ENCODE measurements around the gene PAQR8. TPM values are rescaled to one million over a fixed set of nuclear protein-coding genes. Genes with fewer than 3 reads are reported as not detected.
A peak's percentile ranks its signal among the peaks of the same experiment; 100 is the strongest.

The PAQR8 gene
- polyA plus RNA-seq, 1 of the 3 experiments (the other 2 are of a cell fraction), result 2.3 TPM

GRCh38 chr6:52399511-52400312 lies 37.8 kb downstream of the PAQR8 start:
- no peaks in the 10 kb centered on the region for H3K9me2 ChIP-seq
- no peak overlapping the region for H2AFZ ChIP-seq (ENCODE audit: low read depth)
- no peaks in the 10 kb centered on the region for H3K79me2 ChIP-seq (ENCODE audit: insufficient read depth)
- H3K36me3 ChIP-seq (replicated peaks in 1 of 2; ENCODE audit: control insufficient read depth in 1 of 2, insufficient read depth in 2 of 2, low read length in 1 of 2), result peaks cover 0 to 3% of the 10 kb centered on the region in 2 experiments
- H3K27me3 ChIP-seq (ENCODE audit: insufficient read depth), result no peaks in the 10 kb centered on the region
- H3K4me1 ChIP-seq (ENCODE audit: control insufficient read depth in 1 of 2, insufficient read depth in 2 of 2, low read depth in 1 of 2, low read length in 1 of 2), result peaks cover 6 to 16% of the 10 kb centered on the region in 2 experiments; a peak in 2 of 4 replicates
- DNase-seq, result peak; percentile 70
- TF ChIP-seq, protein P1, sequence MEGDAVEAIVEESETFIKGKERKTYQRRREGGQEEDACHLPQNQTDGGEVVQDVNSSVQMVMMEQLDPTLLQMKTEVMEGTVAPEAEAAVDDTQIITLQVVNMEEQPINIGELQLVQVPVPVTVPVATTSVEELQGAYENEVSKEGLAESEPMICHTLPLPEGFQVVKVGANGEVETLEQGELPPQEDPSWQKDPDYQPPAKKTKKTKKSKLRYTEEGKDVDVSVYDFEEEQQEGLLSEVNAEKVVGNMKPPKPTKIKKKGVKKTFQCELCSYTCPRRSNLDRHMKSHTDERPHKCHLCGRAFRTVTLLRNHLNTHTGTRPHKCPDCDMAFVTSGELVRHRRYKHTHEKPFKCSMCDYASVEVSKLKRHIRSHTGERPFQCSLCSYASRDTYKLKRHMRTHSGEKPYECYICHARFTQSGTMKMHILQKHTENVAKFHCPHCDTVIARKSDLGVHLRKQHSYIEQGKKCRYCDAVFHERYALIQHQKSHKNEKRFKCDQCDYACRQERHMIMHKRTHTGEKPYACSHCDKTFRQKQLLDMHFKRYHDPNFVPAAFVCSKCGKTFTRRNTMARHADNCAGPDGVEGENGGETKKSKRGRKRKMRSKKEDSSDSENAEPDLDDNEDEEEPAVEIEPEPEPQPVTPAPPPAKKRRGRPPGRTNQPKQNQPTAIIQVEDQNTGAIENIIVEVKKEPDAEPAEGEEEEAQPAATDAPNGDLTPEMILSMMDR (IDR thresholded peaks at IDR 0.05), result peak; percentile 89
- peak; percentile 91 for TF ChIP-seq RAD21 (IDR thresholded peaks at IDR 0.05; ENCODE audit: low read length)
- 0 out of 2 replicates have a peak, but pooled peaks have one; percentile 28 for TF ChIP-seq FOSL2 (IDR thresholded peaks at IDR 0.05; ENCODE audit: borderline replicate concordance, low read depth)
- peak; percentile 56 for TF ChIP-seq RCOR1 (IDR thresholded peaks at IDR 0.05; ENCODE audit: low read length)
- no peak for TF ChIP-seq SIN3A (IDR thresholded peaks at IDR 0.05; ENCODE audit: borderline replicate concordance, low read depth, low read length)
- TF ChIP-seq SMC3 (IDR thresholded peaks at IDR 0.05; ENCODE audit: low read depth, low read length), result peak; percentile 77
- peak; percentile 7 for TF ChIP-seq CHD2 (IDR thresholded peaks at IDR 0.05; ENCODE audit: low read length, partially characterized antibody)
- TF ChIP-seq IRF3 (IDR thresholded peaks at IDR 0.05; ENCODE audit: low read depth, low read length), result no peak
- H3K4me2 ChIP-seq, result no peak overlapping the region
- H3K9ac ChIP-seq, result no peak overlapping the region
- peaks cover 7% of the 10 kb centered on the region for H3F3A ChIP-seq (replicated peaks; ENCODE audit: insufficient read depth)
- POLR2A ChIA-PET, result no interaction called here
- H3K4me3 ChIP-seq (ENCODE audit: low read depth in 2 of 2, low read length in 1 of 2), result no peak overlapping the region; a peak in 1 of 4 replicates
- 28% methylated on average over 3 of the region's 3 CpGs for WGBS (ENCODE audit: low lambda C conversion rate)
- no peak overlapping the region; a peak in 1 of 4 replicates for H3K27ac ChIP-seq (ENCODE audit: low read depth in 2 of 2, low read length in 1 of 2)
- no peaks in the 10 kb centered on the region for H4K20me1 ChIP-seq (ENCODE audit: insufficient read depth)
- CTCF ChIA-PET, result interaction anchor here (0.6 to 10.0 kb wide), 39 partner anchors 9 to 1624 kb away, joined by 3 to 119 read pairs (median 4); partner anchors contain the start of genes MCM3 and PAQR8
- no peaks in the 10 kb centered on the region for H3K9me3 ChIP-seq

- Histone ChIP-seq H3K27me3 (ENCODE audit: insufficient read depth) (no peaks in the 10 kb centered on the region), H4K20me1 (ENCODE audit: insufficient read depth) (no peaks in the 10 kb centered on the region), H3K27ac (ENCODE audit: low read depth in 2 of 2, low read length in 1 of 2) (no peak overlapping the region), H3K79me2 (ENCODE audit: insufficient read depth) (no peaks in the 10 kb centered on the region), H3K9me2 (no peaks in the 10 kb centered on the region), H3K4me3 (ENCODE audit: low read depth in 2 of 2, low read length in 1 of 2) (no peak overlapping the region), H3K9me3 (no peaks in the 10 kb centered on the region), H3K4me2 (no peak overlapping the region), H3F3A (replicated peaks; ENCODE audit: insufficient read depth) (peaks cover 7% of the 10 kb centered on the region), H3K4me1 (ENCODE audit: control insufficient read depth in 1 of 2, insufficient read depth in 2 of 2, low read depth in 1 of 2, low read length in 1 of 2) (peaks cover 6 to 16% of the 10 kb centered on the region in 2 experiments; a peak in 2 of 4 replicates), H2AFZ (ENCODE audit: low read depth) (no peak overlapping the region), H3K36me3 (replicated peaks in 1 of 2; ENCODE audit: control insufficient read depth in 1 of 2, insufficient read depth in 2 of 2, low read length in 1 of 2) (peaks cover 0 to 3% of the 10 kb centered on the region in 2 experiments), H3K9ac (no peak overlapping the region)
- ChIA-PET CTCF (interaction anchor here (0.6 to 10.0 kb wide), 41 partner anchors 8 to 1625 kb away, joined by 3 to 119 read pairs (median 4); partner anchors contain the start of genes MCM3 and PAQR8), POLR2A (no interaction called here)
- 78% methylated on average over 2 of the region's 2 CpGs for WGBS (ENCODE audit: low lambda C conversion rate)
- DNase-seq, result no peak
- TF ChIP-seq TCF12 (IDR thresholded peaks at IDR 0.05) (no peak), ELF1 (IDR thresholded peaks at IDR 0.05) (no peak), EZH2phosphoT487 (IDR thresholded peaks at IDR 0.05; ENCODE audit: borderline replicate concordance, low read depth) (no peak), RAD21 (IDR thresholded peaks at IDR 0.05; ENCODE audit: low read length) (no peak), FOSL2 (IDR thresholded peaks at IDR 0.05; ENCODE audit: borderline replicate concordance, low read depth) (no peak), MEF2A (IDR thresholded peaks at IDR 0.05; ENCODE audit: borderline replicate concordance, low read depth) (no peak), EP300 (IDR thresholded peaks at IDR 0.05; ENCODE audit: borderline replicate concordance in 1 of 2, low read depth in 1 of 2, low read length in 1 of 2) (no peak), JUND (IDR thresholded peaks at IDR 0.05) (no peak), YY1 (IDR thresholded peaks at IDR 0.05; ENCODE audit: low read depth) (no peak), MAX (IDR thresholded peaks at IDR 0.05; ENCODE audit: low read depth) (no peak), USF2 (IDR thresholded peaks at IDR 0.05; ENCODE audit: borderline replicate concordance, low read depth, low read length) (no peak)
- TF ChIP-seq, protein P1 (IDR thresholded peaks at IDR 0.05), result no peak
Measured at GRCh38 chr6:52400313-52401041, 38.5 kb downstream of the PAQR8 start.
